Activated CD4-positive, alpha-beta T cell treated with anti-CD3 and anti-CD28 coated beads, Interleukin-2, amount 50 U/mL, for 48 hours (primary cell): ENCODE data around the gene LRRC59.
"Not testable (repeated sequence)": the region's sequence is repeated elsewhere in the genome, so short reads cannot be mapped to it uniquely, and the experiment has no call there.

Experiments used
- DNase-seq, 2 experiments: peaks; one replicate each; pipeline ENCODE4 v3.0.0-alpha.2; 2020

The LRRC59 gene

GRCh38 chr17:50424246-50424995, 27.1 kb upstream of the LRRC59 start:
- no peak for DNase-seq

GRCh38 chr17:50423553-50424159, 26.3 kb upstream of the LRRC59 start:
- DNase-seq, result no peak

DNA sequence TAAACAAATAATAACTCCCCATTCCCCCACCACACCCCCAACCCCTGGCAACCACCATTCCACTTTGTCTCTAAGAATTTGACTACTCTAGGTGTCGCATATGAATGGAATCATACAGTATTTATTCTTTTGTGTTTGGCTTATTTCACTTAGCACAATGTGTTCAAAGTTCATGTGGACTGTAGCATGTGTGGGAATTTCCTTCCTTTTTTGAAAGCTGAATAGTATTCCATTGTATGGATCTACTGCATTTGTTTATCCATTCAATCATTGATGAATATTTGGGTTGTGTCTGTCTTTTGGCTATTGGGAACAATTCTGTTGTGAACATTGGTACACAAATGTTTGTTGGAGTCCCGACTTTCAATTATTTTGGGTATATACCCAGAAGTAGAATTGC, 25.4 kb upstream of the LRRC59 start:
- no peak for DNase-seq

DNA sequence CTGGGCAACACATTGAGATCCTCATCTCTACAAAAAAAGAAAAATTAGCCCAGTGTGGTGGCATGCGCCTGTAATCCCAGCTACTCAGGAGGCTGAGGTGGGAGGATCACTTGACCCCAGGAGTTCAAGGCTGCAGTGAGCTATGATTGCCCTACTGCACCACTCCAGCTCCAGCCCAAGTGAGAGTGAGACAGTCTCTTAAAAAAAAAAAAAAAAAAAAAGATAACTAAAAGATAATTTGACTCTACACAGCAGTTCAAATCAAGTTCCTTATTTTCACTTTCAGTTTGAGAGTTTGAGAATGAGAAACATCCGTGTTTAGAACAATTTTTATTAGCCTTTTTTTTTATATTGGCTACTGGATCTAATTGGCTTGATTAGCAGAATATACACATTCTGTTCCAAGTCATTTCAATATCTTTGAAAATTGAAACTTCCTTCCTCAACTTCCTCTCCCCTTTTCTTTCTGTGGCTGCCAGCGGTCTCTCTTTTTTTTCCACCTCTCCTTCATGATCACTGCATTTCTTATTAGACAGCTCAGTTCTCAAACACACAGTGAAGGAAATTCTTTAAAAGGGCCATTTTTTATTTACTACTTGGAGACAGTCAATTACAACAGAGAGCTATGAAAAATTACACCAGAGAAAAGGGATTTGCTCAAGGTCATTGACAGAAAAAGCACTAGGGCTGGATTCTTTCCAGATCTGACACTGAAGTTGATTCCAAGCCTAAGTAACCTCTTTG, 24.2 kb upstream of the LRRC59 start:
- DNase-seq, result peak in 1 of 2 experiments; percentile 18

GRCh38 chr17:50420419-50421112, 23.2 kb upstream of the LRRC59 start:
- no peak for DNase-seq

- not testable (repeated sequence) for DNase-seq
Measured at GRCh38 chr17:50419577-50419976, 22.3 kb upstream of the LRRC59 start.

DNA sequence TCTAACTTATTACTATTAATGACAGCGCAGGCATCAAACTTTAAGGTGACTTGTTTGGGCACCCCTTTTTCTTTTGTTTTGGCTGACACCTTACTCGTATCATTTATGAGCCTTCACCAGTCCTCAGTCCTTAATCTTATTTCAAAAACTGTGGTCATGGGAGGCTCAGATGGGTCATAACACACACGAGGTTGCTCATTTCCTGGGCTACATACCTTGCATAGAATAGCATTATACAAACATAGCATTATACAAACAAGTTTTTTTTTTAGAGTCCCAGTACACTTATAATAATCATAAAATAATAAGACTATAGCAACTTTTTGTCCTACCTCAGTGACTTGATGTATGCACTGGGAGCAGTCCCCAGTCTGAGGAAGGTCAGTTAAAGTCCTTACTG, 17.5 kb upstream of the LRRC59 start:
- DNase-seq, result no peak

GRCh38 chr17:50412188-50412732, 14.9 kb upstream of the LRRC59 start:
- DNase-seq, result no peak

GRCh38 chr17:50407921-50408320, 10.6 kb upstream of the LRRC59 start:
- no peak for DNase-seq

GRCh38 chr17:50406578-50406977, 9.3 kb upstream of the LRRC59 start:
- DNase-seq, result no peak

DNA sequence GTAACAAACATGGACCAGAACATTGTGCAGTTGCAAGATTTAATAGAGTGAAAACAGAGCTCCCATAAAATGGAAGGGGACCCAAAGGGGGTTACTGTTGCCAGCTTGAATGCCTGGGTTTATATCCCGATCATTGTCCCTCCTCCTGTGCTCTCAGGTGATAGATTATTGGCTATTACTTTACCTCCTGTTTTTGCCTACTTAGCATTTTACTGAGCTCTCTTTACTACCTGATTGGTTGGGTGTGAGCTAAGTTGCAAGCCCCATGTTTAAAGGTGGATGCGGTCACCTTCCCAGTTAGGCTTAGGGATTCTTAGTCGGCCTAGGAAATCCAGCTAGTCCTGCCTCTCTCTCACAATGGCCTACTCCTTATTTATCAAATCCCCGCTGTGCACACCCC, 8.0 kb upstream of the LRRC59 start:
- DNase-seq, result not testable (repeated sequence)

- DNase-seq, result not testable (repeated sequence)
Measured at GRCh38 chr17:50399591-50399990, 2.3 kb upstream of the LRRC59 start.

- DNase-seq, result not testable (repeated sequence)
Measured at GRCh38 chr17:50398672-50399071, 1.3 kb upstream of the LRRC59 start.

DNA sequence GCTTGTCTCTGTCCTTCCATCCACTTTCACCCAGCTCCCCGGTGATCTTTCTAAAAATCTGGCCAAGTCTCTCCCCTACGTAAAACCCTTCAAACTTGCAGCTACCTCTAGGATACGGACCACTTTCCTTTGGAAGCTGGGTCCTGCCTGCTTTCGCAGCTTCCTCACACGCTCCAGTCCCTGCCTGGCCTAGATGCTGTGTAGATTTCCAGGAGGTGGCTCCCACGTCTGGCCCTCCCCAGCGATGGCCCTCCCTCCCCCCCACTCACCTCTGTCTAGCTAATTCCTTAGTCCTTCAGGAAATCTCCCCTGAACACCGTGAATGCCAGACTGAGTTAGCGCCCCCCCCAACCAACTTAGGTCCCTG, 579 bp upstream of the LRRC59 start:
- no peak for DNase-seq

DNA sequence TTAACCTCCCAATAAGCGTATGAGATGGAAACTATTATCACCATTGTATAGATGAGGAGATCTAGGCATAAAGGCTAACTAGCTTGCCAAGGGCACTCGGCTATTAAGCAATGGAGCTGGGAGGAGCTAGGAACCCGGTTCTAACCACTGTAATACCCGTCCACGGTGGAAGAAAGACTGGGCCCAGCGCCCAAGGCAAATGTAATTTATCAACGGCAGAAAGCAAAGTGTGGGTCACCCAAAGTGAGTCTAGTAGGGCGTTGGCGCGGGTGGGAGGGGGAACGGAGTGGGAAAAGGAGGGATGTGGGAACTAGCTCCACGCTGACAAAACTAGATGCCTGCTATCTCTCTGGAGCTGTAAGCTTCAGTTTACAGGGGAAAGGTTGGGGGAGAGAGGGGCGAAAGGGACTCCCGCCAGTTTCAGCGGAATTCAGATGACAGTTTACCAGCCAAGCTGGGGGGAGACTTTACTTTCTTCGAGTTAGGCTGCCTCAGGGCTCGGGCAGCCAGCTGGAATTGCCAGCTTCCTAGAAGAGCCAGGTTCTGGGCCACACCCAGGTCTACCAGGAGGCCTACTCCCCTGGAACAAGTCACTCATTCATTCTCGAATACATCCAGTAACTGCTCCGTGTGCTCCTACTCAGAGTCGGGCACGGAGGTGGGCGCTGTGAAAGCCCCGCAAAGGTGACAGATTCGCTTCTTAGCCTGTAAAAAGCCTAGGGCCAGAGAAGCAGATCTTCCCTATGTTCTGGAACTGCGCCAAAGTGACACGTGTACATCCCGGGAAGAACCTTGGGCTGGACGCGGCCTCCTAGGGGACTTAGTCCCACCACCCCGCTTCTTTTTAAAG, 837 bp downstream of the LRRC59 start:
- DNase-seq, result peak in 1 of 2 experiments; percentile 34

- DNase-seq, result no peak
Measured at GRCh38 chr17:50394711-50395110, 2.6 kb downstream of the LRRC59 start.

GRCh38 chr17:50393700-50394099, 3.6 kb downstream of the LRRC59 start:
- no peak for DNase-seq

DNA sequence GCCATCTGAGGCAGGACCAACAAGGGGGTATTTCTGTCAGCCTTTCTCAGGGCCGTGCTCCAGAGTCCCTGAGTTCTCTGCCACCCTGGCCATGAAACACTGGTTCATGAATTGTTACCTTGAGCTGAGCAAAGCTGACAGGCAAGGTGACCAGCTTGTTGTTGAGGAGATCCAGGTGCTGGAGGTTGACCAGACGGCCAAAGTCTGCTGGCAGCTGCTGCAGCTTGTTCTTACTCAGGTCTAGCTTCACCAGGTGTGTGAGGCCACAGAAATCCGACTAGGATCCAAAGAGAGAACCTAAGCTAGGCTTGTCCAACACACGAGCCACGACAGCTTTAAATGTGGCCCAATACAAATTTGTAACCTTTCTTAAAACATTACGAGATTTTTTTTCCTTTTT, 4.7 kb downstream of the LRRC59 start:
- no peak for DNase-seq

- no peak for DNase-seq
Measured at GRCh38 chr17:50389534-50389933, 7.8 kb downstream of the LRRC59 start.

DNA sequence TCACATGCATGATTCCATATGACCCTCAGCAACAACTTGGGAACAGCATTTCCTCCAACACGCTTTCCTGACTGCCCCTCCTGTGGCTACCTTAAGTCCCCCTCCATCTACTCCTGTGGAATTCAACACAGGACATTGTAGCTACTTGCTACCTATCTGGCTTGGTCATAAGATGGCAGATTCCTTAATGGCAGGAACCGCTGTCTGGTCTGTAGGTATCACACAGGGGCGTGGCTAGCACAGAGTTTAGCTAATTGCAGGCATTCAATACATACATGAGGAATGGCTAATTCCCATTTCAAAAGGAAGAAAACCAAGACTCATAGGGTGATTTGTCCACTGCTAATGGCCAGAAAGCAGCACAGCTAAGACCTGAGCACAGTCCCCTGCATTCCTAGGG, 8.6 kb downstream of the LRRC59 start:
- DNase-seq, result no peak

- DNase-seq, result no peak
Measured at GRCh38 chr17:50386510-50386909, 10.8 kb downstream of the LRRC59 start.

- DNase-seq, result no peak
Measured at GRCh38 chr17:50382931-50383330, 14.4 kb downstream of the LRRC59 start.
